Gastroesophageal sphincter (tissue), 4 donors: ENCODE data around the gene CDH20. TPM values are rescaled to one million over a fixed set of nuclear protein-coding genes. Genes with fewer than 3 reads are reported as not detected.

ENCODE experiments used
- ATAC-seq: fragments of 150-250 bp; one replicate; pipeline ENCODE4 v1.9.1; 2016; ENCODE audit warnings: mild to moderate bottlenecking, moderate library complexity
- H3K27ac ChIP-seq, 4 donors: fragments of 200-600 bp; sonication (generic) in 3 of 4; 1 replicate in 3 of 4; 2 replicates in 1 of 4; pipeline ENCODE4 v1.5.1; 2016 to 2019
- H3K27me3 ChIP-seq: fragments of 200-600 bp; sonication (generic); one replicate; pipeline ENCODE4 v1.5.1; 2019
- H3K36me3 ChIP-seq, 2 donors: fragments of 200-600 bp; sonication (generic); one replicate each; pipeline ENCODE4 v1.5.1; 2019; ENCODE audit warnings: control low read depth in 1 of 2
- H3K4me1 ChIP-seq, 3 donors: fragments of 200-600 bp; sonication (generic); 1 replicate in 2 of 3; 2 replicates in 1 of 3; pipeline ENCODE4 v1.5.1; 2016 to 2019; ENCODE audit warnings: control low read depth in 2 of 3
- H3K4me3 ChIP-seq, 2 donors: fragments of 200-600 bp; sonication (generic); one replicate each; pipeline ENCODE4 v1.5.1; 2019; ENCODE audit warnings: mild to moderate bottlenecking in 1 of 2, moderate library complexity in 1 of 2
- H3K9me3 ChIP-seq, 3 donors: fragments of 200-600 bp; sonication (generic); one replicate each; pipeline ENCODE4 v1.5.1; 2017 to 2019; ENCODE audit warnings: control low read depth in 2 of 3
- EP300 ChIP-seq: sonication (generic); formaldehyde crosslinking; IDR thresholded peaks from one replicate; pipeline ENCODE4 v1.6.1; 2017; ENCODE audit warnings: antibody characterized with exemption, mild to moderate bottlenecking
- POLR2A ChIP-seq, 2 donors: fragments of 450-650 bp; IDR thresholded peaks; one replicate each; pipeline ENCODE4 v1.6.1; 2017; ENCODE audit warnings: antibody characterized with exemption in 2 of 2, mild to moderate bottlenecking in 2 of 2, moderate library complexity in 1 of 2
- POLR2AphosphoS5 ChIP-seq: sonication (generic); formaldehyde crosslinking; IDR thresholded peaks from one replicate; pipeline ENCODE4 v1.6.1; 2017; ENCODE audit warnings: antibody characterized with exemption
- WGBS, 2 donors: methylation state at CpG; one replicate each; pipeline ENCODE4 v1.1.5; 2018; ENCODE audit warnings: low coverage in 1 of 2; 5-methylcytosine and 5-hydroxymethylcytosine counted together
- total RNA-seq, 4 donors: library from RNA; depleted of rRNA; stranded (reverse); fragments of >200 nt; gene quantifications; one replicate each; pipeline ENCODE4 v1.1.0, GENCODE V29; 2016
- TF ChIP-seq, protein P1 (sequence below), 4 experiments: fragments of 200-600 bp in 2 of 4; fragments of 450-650 bp in 2 of 4; sonication (generic) in 1 of 4; IDR thresholded peaks; one replicate each; pipeline ENCODE4 v1.5.1; 2017 to 2019; ENCODE audit warnings: antibody characterized with exemption in 4 of 4, mild to moderate bottlenecking in 2 of 4, moderate library complexity in 2 of 4

Gene CDH20
- total RNA-seq, 4 donors from 2014 or later, result 1.1 to 1.6 TPM; not detected in 2

DNA sequence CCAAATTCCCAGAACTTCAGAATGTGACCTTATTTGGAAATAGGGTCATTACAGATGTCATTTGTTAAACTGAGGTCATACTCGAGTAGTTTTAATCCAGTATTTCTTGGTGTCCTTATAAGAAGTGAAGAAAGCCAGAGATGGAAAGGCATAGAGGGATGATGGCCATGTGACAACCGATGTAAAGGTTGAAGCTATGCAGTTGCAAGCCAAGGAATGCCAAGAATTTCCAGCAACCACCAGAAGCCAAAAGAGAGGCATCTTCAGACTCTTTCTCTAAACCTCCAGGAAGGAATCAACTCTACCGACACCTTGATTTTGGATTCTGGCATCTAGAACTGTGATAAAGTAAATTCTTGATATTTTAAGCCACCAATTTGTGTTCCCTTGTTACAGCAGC is 242.2 kb downstream of the CDH20 start:
- Histone ChIP-seq H3K4me1 (no peaks in the 10 kb centered on the region), H3K27me3 (peaks cover 16% of the 10 kb centered on the region), H3K9me3 (peaks cover 0 to 2% (median 0%) of the 10 kb centered on the region in 3 donors), H3K36me3 (no peaks in the 10 kb centered on the region), H3K4me3 (no peak overlapping the region), H3K27ac (no peak overlapping the region)
- WGBS, 2 donors, result 61 to 74% methylated on average over 3 of the region's 3 CpGs
- no peak for ATAC-seq
- TF ChIP-seq, protein P1, sequence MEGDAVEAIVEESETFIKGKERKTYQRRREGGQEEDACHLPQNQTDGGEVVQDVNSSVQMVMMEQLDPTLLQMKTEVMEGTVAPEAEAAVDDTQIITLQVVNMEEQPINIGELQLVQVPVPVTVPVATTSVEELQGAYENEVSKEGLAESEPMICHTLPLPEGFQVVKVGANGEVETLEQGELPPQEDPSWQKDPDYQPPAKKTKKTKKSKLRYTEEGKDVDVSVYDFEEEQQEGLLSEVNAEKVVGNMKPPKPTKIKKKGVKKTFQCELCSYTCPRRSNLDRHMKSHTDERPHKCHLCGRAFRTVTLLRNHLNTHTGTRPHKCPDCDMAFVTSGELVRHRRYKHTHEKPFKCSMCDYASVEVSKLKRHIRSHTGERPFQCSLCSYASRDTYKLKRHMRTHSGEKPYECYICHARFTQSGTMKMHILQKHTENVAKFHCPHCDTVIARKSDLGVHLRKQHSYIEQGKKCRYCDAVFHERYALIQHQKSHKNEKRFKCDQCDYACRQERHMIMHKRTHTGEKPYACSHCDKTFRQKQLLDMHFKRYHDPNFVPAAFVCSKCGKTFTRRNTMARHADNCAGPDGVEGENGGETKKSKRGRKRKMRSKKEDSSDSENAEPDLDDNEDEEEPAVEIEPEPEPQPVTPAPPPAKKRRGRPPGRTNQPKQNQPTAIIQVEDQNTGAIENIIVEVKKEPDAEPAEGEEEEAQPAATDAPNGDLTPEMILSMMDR (IDR thresholded peaks at IDR 0.05), result no peak
- TF ChIP-seq EP300, result no peak
- no peak for TF ChIP-seq POLR2A (IDR thresholded peaks at IDR 0.05)
- TF ChIP-seq POLR2AphosphoS5, result no peak

DNA sequence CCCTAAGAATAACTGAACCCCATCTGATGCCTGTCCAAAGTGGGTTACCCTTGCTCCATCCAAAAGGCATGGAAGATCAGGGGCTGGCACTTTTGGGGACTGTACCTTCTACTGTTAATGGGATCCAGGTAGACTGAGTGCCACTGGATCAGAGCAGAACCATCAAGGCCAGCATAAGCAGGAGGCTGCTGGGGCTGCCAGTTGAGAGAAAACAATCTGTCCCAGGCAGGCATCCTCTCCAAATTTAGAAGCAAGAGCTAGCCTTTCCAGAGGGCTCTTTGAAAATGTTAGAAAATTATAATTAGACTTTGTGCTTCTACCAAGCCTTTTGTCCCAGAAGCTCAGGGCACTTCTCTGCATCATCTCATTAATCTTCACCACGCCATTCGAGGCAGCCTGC is 245.6 kb downstream of the CDH20 start:
- WGBS, 2 donors, result 33 to 60% methylated on average over 1 of the region's 2 CpGs
- Histone ChIP-seq H3K9me3 (no peaks in the 10 kb centered on the region), H3K36me3 (no peaks in the 10 kb centered on the region), H3K4me1 (peaks cover 0 to 17% (median 0%) of the 10 kb centered on the region in 3 donors), H3K27ac (no peak overlapping the region), H3K27me3 (peaks cover 13% of the 10 kb centered on the region), H3K4me3 (no peak overlapping the region)
- ATAC-seq, result no peak
- TF ChIP-seq, protein P1 (IDR thresholded peaks at IDR 0.05), result no peak
- no peak for TF ChIP-seq POLR2A (IDR thresholded peaks at IDR 0.05)

DNA sequence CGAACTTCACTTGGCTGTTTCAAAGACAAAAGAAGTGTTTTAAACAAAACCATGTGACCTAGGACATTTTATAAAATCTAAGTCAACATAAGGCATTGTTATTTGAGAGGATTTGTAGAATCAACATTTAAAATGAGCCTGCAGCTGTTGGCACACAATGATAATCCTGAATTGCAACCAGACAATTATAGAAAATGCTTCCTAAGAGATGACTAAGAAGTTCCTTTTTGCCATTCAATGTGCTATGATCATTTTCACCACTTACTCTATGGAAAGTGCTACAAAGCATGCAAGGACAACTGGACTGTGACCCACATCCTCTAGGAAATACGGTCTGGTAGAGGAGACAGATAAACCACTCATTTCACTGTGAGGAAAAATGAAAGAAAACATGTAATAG is 246.4 kb downstream of the CDH20 start:
- no peak overlapping the region for H3K27ac ChIP-seq
- ATAC-seq, result no peak
- 55 to 58% methylated on average over 2 of the region's 2 CpGs for WGBS, 2 donors
- H3K4me3 ChIP-seq, result no peak overlapping the region
- peaks cover 13% of the 10 kb centered on the region for H3K27me3 ChIP-seq
- no peak for TF ChIP-seq POLR2AphosphoS5
- TF ChIP-seq, protein P1 (IDR thresholded peaks at IDR 0.05), result no peak
- no peak for TF ChIP-seq POLR2A (IDR thresholded peaks at IDR 0.05)
- TF ChIP-seq EP300, result no peak
- no peaks in the 10 kb centered on the region for H3K9me3 ChIP-seq
- H3K36me3 ChIP-seq, result no peaks in the 10 kb centered on the region
- H3K4me1 ChIP-seq, result peaks cover 0 to 17% (median 0%) of the 10 kb centered on the region in 3 donors

DNA sequence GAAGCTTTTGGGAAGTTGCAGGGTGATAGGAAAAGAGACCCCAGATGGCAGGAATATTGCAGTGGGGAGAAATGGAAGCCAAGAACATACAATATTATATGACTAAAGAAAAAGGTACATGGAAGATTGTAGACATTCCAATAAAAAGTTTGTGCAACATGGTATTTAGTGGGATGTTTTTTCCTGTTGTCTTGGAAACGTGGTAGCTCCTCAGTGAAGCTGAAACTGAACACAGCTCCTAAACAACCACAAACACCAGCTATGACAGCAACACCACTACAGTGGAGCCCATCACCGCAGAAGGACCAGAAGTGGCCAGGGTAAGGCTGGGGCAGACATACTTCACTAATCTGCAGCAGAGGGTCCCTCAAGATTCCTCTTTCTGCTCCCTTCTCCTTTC is 246.8 kb downstream of the CDH20 start:
- Histone ChIP-seq H3K27me3 (peaks cover 13% of the 10 kb centered on the region), H3K27ac (no peak overlapping the region), H3K4me1 (peaks cover 0 to 17% (median 0%) of the 10 kb centered on the region in 3 donors), H3K36me3 (no peaks in the 10 kb centered on the region), H3K9me3 (no peaks in the 10 kb centered on the region), H3K4me3 (no peak overlapping the region)
- no peak for TF ChIP-seq POLR2AphosphoS5
- TF ChIP-seq EP300, result no peak
- TF ChIP-seq POLR2A (IDR thresholded peaks at IDR 0.05), result no peak
- TF ChIP-seq, protein P1 (IDR thresholded peaks at IDR 0.05), result no peak
- ATAC-seq, result no peak
- 60 to 82% methylated on average over 2 of the region's 2 CpGs for WGBS, 2 donors

DNA sequence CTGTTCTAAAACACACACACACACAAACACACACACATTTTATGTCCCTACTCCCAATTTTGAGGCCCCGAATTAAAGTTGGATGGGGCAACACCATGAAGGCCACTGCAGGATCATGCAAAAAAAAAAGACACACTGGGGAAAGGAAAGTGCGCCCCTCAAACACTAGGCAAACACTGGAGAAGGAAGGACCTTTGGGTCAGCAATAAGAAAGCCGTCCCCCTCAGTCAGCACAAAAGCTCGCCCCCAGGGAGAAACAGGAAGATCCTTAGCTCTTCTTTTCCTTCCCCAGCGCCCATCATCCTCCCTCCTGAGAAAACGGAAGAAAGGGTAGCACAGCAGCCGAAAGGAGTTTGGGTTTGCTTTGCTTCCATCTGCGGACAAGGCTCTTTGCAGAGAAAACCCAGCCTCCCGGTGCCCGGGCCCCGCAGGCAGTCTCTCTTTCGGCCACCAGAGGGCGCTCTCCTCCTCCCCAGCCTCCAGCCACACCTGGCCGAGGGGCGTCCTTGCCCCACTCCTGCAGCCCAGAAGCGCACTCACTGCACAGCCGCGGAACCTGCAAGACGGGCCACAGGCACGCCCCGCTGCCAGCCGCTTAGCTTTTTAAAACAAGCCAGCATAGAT is 248.5 kb downstream of the CDH20 start:
- no peaks in the 10 kb centered on the region for H3K9me3 ChIP-seq
- no peaks in the 10 kb centered on the region for H3K36me3 ChIP-seq
- TF ChIP-seq, protein P1 (IDR thresholded peaks at IDR 0.05), result peak; percentile 84 to 97 (median 90)
- no peak for TF ChIP-seq POLR2A (IDR thresholded peaks at IDR 0.05)
- 5 to 20% methylated on average over 3 to 12 of the region's 22 CpGs for WGBS, 2 donors
- H3K27me3 ChIP-seq, result peaks cover 13% of the 10 kb centered on the region
- peak overlapping the region in 3 of 4 donors; percentile 52 to 73 (median 61) for H3K27ac ChIP-seq
- peaks cover 0 to 17% (median 0%) of the 10 kb centered on the region in 3 donors for H3K4me1 ChIP-seq
- peak overlapping the region in 1 of 2 donors; percentile 44 for H3K4me3 ChIP-seq
- peak; percentile 77 for ATAC-seq
